Neuron (in vitro differentiated cells): ENCODE measurements around the gene SDC1.

Experiments
- H2AFZ ChIP-seq: one replicate; pipeline ENCODE4 v1.6.1; 2013; ENCODE audit warnings: low read depth, mild to moderate bottlenecking, inconsistent platforms, low read length, moderate library complexity
- H3K27me3 ChIP-seq: one replicate; pipeline ENCODE4 v1.6.1; 2013; ENCODE audit warnings: low read length; ENCODE audit not compliant: insufficient read depth
- H3K36me3 ChIP-seq: one replicate; pipeline ENCODE4 v1.6.1; 2013; ENCODE audit warnings: low read length; ENCODE audit not compliant: insufficient read depth
- H3K4me1 ChIP-seq: one replicate; pipeline ENCODE4 v1.6.1; 2013; ENCODE audit warnings: low read length; ENCODE audit not compliant: insufficient read depth
- H3K4me3 ChIP-seq: 2 replicates; pipeline ENCODE4 v1.5.1; 2013; ENCODE audit warnings: mild to moderate bottlenecking, low read length, moderate library complexity
- H3K9me3 ChIP-seq: one replicate; pipeline ENCODE4 v1.6.1; 2013; ENCODE audit warnings: low read length

The SDC1 gene

GRCh38 chr2:20215183-20216040, 9.5 kb downstream of the SDC1 start:
- Histone ChIP-seq H3K4me3 (no peak overlapping the region), H2AFZ (no peak overlapping the region), H3K9me3 (no peaks in the 10 kb centered on the region), H3K4me1 (peaks cover 12% of the 10 kb centered on the region), H3K27me3 (no peaks in the 10 kb centered on the region), H3K36me3 (no peaks in the 10 kb centered on the region)

DNA sequence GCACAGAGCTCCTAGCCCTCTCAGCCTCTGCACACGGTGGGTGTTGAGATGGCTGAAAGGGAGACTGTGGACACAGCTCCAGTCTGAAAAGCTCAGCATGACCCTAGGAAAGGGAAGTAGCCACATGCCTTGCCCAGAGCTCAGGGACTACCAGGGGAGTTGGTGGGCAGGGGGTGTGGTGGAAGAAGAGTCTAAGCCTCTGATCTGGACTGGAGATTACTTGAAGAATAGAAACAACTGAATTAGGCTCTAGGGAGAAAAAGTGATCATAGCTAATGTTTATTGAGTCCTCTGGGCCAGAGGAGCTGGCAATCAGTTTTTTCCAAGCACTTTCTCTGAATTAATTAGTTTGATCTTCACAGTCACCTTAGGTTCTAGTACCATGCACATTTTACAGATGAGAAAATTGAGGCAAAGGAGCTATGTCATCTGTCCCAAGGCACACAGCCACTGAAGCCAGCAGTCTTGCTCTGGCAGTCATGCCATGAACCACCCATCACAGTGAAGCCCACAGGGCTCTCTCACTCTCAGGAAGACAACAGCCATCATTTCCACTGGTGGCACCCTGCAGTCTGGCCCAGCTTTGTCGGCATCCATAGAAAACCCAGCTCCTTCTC, 10.3 kb downstream of the SDC1 start:
- peaks cover 12% of the 10 kb centered on the region for H3K4me1 ChIP-seq
- H3K27me3 ChIP-seq: no peaks in the 10 kb centered on the region
- H3K4me3 ChIP-seq: no peak overlapping the region
- no peak overlapping the region for H2AFZ ChIP-seq
- H3K9me3 ChIP-seq: no peaks in the 10 kb centered on the region
- H3K36me3 ChIP-seq: no peaks in the 10 kb centered on the region

DNA sequence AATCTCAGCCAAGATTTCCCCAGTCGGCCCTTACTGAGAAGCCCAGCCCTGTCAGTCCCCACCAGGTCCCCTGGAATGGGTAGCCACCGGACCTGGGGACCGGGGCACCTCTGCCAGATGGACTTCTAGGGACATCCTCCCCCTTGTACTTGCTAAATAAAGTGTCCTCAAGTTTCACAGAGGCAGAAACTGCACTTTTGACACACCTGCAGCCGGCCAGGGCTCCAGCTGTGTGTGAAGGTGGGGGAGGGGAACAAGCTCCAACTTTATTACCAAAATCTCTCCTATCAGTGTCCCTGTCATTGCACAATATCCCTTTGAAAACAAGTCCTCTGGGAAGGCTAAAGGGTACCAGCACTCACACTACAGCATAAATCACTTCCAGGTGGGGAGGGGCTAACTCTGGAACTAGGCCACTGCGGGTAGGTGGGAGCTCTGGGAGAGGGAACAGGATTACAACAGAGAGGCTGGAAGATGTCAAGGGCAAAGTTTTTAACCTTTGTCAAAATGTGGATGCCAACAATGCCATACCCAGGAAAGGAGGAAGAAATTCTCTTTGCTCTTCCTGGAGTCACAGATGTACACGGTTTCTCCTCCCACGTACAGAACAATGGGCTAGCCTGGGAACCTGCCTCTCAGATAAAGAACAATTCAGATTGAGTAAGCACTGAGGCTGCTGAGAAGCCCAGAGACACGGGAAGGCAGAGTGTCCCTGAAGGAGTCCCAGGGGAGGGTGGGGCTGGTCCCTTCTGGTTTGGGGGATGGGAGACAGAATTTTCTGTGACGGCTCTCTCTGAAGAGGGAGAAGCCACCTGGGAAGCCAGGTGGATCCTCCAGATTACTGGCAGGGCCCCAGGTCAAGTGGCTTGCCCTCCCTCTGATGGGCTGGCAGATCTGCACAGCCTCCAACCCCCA, 11.0 kb downstream of the SDC1 start:
- Histone ChIP-seq H3K27me3 (no peaks in the 10 kb centered on the region), H3K36me3 (no peaks in the 10 kb centered on the region), H3K9me3 (no peaks in the 10 kb centered on the region), H3K4me1 (peaks cover 12% of the 10 kb centered on the region), H3K4me3 (no peak overlapping the region), H2AFZ (no peak overlapping the region)

- no peak overlapping the region for H3K4me3 ChIP-seq
- no peaks in the 10 kb centered on the region for H3K9me3 ChIP-seq
- no peak overlapping the region for H2AFZ ChIP-seq
- peaks cover 12% of the 10 kb centered on the region for H3K4me1 ChIP-seq
- no peaks in the 10 kb centered on the region for H3K36me3 ChIP-seq
- no peaks in the 10 kb centered on the region for H3K27me3 ChIP-seq
These were observed 11.9 kb downstream of the SDC1 start for GRCh38 chr2:20212871-20213503.

GRCh38 chr2:20212459-20212870, 12.5 kb downstream of the SDC1 start:
- no peaks in the 10 kb centered on the region for H3K9me3 ChIP-seq
- H3K36me3 ChIP-seq: no peaks in the 10 kb centered on the region
- peaks cover 12% of the 10 kb centered on the region for H3K4me1 ChIP-seq
- no peak overlapping the region for H2AFZ ChIP-seq
- no peaks in the 10 kb centered on the region for H3K27me3 ChIP-seq
- no peak overlapping the region for H3K4me3 ChIP-seq

GRCh38 chr2:20211860-20212458, 13.0 kb downstream of the SDC1 start:
- Histone ChIP-seq H3K9me3 (no peaks in the 10 kb centered on the region), H3K36me3 (no peaks in the 10 kb centered on the region), H3K27me3 (no peaks in the 10 kb centered on the region), H3K4me1 (peaks cover 12% of the 10 kb centered on the region), H2AFZ (no peak overlapping the region), H3K4me3 (no peak overlapping the region)

DNA sequence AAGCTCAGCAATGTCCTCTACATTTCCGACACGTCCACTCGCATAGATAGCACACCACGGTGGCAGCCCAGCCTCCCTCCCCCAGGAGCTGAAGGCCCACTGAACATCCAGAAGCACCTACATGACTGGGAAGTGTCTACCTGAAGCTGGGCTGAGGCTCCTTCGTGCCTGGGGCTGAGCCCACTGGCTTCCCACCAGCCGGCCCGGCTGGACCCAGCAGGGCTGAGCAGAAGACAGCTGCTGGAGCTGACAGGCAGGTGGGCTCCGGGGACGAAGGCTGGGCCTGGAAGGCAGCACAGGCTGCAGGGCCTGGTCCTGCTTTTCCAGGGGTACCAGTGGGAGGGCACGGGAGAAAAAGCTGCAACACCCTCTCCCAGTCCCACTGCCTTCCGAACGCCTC, 13.5 kb downstream of the SDC1 start:
- Histone ChIP-seq H3K27me3 (no peaks in the 10 kb centered on the region), H3K36me3 (no peaks in the 10 kb centered on the region), H2AFZ (no peak overlapping the region), H3K9me3 (no peaks in the 10 kb centered on the region), H3K4me1 (peaks cover 12% of the 10 kb centered on the region), H3K4me3 (no peak overlapping the region)

GRCh38 chr2:20210462-20210861, 14.5 kb downstream of the SDC1 start:
- Histone ChIP-seq H2AFZ (no peak overlapping the region), H3K4me3 (no peak overlapping the region), H3K36me3 (no peaks in the 10 kb centered on the region), H3K9me3 (no peaks in the 10 kb centered on the region), H3K4me1 (peaks cover 12% of the 10 kb centered on the region), H3K27me3 (no peaks in the 10 kb centered on the region)

- H3K4me1 ChIP-seq: peaks cover 12% of the 10 kb centered on the region
- no peaks in the 10 kb centered on the region for H3K27me3 ChIP-seq
- H3K36me3 ChIP-seq: no peaks in the 10 kb centered on the region
- H3K4me3 ChIP-seq: no peak overlapping the region
- H2AFZ ChIP-seq: no peak overlapping the region
- H3K9me3 ChIP-seq: no peaks in the 10 kb centered on the region
These were observed 15.4 kb downstream of the SDC1 start for GRCh38 chr2:20209373-20210109.

DNA sequence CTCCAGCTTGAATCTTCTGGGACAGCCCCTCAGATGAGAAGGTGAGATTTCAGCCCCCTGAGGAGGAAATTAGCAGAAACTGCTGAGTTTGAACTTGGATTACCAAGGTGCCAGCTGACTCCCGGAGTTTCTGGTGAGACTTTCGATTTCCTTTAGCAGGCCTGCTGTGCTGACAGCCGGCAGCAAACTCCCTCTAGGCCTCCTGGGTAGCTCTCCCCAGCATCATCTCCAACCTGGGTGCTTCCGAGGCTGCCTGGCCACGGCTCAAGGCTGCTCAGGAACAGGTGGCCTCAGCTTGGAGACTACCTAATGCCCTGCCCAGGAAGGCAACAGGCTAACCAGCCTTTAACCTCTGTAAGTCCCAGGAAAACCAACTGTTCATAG, 16.5 kb downstream of the SDC1 start:
- Histone ChIP-seq H3K9me3 (no peaks in the 10 kb centered on the region), H3K36me3 (peaks cover 6% of the 10 kb centered on the region), H3K4me3 (no peak overlapping the region), H3K27me3 (no peaks in the 10 kb centered on the region), H2AFZ (no peak overlapping the region), H3K4me1 (peaks cover 12% of the 10 kb centered on the region)

DNA sequence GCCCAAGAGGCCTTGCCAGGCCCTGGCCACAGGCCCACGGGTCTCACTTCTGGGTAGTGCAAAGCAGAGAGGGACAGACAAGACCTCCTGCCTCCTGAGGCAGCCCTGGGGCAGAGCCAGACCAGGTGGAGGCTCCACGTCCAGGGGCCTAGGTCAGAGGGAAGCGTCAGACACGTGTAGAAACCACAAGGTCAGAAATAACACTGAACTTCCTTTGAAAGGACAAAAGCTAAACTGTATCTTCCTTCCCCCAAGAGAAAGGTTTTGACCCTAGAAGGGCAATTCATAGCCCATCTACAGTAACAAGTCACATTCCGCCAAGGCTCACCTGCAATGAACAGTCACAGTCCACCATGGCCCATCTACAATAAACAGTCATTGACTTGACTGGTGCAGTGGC, 17.9 kb downstream of the SDC1 start:
- no peaks in the 10 kb centered on the region for H3K27me3 ChIP-seq
- H2AFZ ChIP-seq: no peak overlapping the region
- peaks cover 4% of the 10 kb centered on the region for H3K9me3 ChIP-seq
- peaks cover 20% of the 10 kb centered on the region for H3K36me3 ChIP-seq
- peaks cover under 1% of the 10 kb centered on the region for H3K4me1 ChIP-seq
- no peak overlapping the region for H3K4me3 ChIP-seq
